Stimulated activated CD8-positive, alpha-beta memory T cell treated with anti-CD3 and anti-CD28 coated beads, Interleukin-12 subunit alpha, Interleukin-12 subunit beta, amount 100 ng/mL, for 24 hours (primary cell): ENCODE results near the gene PLEKHN1.
"Not testable (repeated sequence)": the region's sequence is repeated elsewhere in the genome, so short reads cannot be mapped to it uniquely, and the experiment has no call there.

Experiments
- DNase-seq: peaks from one replicate; pipeline ENCODE4 v3.0.0-alpha.2; 2020; ENCODE audit errors: extremely low read depth

The PLEKHN1 gene

DNA sequence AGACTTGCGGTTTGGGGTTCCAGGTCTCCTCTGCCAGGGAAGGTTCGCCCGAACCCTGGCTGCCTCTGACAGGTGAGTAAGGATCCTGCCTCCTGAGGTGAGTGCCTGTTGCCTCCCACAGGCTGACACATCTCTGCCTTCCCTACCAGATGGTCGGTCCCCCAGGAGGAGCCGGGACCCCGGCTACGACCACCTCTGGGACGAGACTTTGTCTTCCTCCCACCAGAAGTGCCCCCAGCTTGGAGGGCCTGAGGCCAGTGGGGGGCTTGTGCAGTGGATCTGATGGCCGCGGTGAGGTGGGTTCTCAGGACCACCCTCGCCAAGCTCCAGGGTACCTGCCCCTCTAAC, 8.0 kb downstream of the PLEKHN1 start:
- no peak for DNase-seq

DNA sequence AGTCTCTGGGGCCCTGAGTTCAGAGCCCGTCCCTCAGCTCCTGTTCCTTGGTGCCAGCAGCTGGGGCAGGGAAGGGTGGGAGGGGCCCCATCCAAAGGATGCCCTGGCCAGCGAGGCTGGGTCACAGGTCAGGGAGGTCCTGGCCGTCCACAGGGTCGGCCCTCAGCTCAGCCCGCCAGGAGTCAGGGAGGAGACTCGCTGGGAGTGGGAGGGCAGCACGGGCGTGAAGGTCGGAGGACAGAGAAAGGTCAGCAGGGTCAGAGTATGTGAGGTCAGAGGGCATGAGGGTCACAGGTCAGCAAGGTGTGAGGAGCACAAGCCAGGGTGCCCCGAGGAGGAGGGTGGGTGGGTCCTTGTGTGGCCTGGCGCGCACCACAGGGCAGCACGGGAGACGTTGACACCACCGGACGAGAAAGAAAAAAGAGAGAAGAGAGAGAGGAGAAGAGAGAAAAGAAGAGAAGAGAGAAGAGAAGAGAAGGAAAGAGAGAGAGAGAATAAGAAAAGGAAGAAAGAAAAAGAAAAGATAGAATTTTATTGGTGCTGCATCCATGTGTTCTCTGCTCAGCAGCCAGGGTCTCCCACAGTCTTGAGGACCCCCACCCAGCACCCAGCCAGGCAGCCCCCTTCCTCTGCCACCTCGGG, 8.5 kb downstream of the PLEKHN1 start:
- no peak for DNase-seq

GRCh38 chr1:975365-975764, 9.1 kb downstream of the PLEKHN1 start:
- no peak for DNase-seq

DNA sequence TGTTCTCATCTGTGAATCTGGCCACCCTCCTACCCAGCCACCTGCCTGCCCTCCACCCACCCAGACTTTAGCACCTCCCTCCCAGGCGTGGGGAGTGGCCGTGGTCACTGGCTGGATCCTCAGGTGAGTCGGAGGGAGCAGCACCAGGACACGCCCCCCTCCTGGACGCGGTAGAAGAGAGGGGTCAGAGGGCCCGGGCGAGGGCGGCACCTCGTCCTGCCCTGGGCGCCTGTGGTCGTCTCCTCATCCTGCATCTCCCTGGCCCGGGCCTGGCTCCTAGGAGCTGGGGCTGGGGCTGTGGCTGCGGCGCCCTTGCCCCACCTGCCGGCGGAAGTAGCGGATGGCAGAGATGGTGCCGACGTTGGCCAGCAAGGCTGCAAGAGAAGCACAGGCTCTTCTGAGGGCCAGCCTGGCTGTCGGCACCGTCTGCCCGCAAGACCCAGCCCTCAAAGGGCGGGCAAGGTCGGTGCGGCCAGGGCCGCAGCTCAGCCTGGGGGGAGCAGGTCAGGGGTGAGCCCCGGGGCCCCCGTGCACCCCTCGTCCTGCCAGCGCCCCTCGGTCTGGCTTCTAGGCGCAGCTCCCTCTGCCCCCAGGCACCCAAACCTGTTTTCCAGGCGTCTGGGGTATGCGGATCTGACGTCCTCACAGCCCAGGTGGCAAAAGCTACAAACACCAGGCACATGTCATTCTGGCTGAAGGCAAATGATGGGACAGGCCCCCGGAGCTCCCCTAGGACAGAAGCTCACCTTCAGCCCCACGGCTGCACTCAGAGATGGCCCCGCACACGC, 9.8 kb downstream of the PLEKHN1 start:
- no peak for DNase-seq

- DNase-seq, result not testable (repeated sequence)
Observed at GRCh38 chr1:976791-977190, 10.5 kb downstream of the PLEKHN1 start.

DNA sequence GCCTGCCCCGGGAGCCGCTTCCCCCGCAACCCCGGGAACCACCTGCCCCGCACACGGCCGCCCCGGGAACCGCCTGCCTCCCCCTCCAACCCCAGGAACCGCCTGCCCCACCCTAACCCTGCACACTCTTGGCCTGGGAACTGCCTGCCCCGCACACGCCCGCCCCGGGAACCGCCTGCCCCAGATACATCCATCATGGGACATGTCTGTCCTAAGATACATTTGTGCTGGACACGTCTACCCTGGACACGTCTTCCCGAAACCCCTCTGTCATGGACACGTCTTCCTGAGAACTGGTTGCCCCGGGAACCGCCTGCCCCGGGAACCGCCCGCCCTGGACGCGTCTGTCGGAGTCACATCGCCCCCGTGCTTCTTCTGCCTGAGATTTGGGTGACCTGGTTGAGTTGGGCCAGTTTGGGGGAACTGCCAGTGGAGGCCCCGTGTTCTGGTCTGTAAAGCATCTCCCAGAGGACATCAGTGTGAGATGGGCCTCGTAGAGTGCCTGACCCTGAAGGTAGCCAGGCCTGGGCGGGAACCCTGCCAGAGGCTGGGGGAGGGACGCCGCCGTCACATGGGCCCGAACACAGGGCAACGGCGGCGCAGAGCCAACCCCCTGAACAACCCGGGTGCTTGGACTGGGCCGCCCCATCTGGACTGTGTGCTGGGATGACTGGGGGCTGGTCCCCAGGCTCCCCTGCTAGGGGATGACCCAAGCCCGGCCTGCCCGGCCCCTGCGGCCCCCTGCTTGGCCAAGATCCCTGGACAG, 12.0 kb downstream of the PLEKHN1 start:
- no peak for DNase-seq

DNA sequence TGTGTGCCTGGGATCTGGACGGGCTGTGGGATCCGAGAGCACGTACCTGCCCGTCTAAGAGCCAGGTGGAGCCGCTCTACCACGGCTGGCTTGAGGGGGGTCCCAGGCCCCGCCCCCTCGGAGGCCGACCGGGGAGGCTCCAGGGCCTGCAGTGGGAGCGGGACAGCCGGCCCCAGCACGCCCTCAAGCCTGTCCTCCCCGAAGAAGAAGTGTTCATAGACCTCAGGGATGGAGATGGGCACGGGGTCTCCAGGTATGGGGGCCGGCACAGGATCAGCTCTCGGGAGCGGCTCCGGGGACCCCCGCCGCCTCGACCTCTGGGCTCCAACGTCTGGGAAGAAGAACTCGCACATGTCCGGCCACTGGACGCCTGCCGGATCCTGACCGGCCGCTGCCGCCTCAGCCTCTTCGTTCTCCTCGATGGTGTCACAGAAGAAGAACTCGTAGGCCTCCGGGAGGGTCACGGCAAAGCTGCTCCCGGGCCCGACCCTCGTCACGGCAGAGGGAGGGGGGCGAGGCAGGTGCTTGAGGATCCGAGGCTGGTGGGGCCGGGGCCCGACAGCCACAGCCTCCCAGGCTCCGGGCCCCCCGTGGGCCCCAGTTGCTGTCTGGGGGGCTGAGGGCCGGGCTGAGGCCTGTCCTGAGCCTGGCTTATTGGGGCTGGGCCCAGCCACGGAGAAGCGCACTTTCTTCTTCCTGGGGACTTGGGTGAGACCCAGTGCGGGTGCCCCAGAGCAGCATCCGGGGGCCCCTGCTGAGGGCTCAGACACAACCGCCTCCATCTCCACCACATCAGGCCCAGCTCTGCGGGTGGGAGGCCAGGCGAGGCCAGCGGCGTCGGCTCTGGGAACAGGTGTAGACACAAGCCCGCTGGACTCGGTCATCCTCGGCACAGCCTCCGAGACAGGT, 12.8 kb downstream of the PLEKHN1 start:
- no peak for DNase-seq

- DNase-seq, result no peak
Observed at GRCh38 chr1:979744-980072, 13.4 kb downstream of the PLEKHN1 start.

- no peak for DNase-seq
Observed at GRCh38 chr1:980137-980571, 13.9 kb downstream of the PLEKHN1 start.

- no peak for DNase-seq
Observed at GRCh38 chr1:980602-981395, 14.5 kb downstream of the PLEKHN1 start.

DNA sequence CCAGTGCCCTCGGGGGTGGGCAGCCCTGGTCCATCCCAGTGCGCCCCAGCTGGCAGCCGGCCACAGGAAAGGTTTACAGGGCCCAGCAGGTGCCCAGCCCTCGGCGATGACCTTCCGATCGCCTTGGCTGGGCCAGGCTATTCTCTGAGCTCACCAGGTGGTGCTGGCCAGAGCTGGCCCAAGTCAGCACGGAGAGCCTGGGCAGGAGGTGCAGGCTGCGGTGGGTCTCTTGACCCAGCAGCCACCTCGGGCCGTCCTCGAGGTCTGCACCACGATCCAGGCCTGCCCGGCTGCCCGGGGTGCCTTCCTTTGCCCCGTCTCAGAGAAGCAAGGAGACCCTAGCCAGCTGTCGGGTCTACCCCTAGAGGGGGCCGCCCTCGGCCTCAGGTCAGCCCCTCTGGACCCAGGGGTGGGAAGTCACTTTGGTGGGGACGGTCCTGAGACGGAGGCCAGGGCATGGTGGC, 15.2 kb downstream of the PLEKHN1 start:
- no peak for DNase-seq

GRCh38 chr1:981955-982558, 15.8 kb downstream of the PLEKHN1 start, which contains the start of gene PERM1:
Gene PERM1 (minus strand): TSS chr1:982093. CDS start chr1:981029, 1,064 bp downstream.
- no peak for DNase-seq

GRCh38 chr1:982765-983436, 16.6 kb downstream of the PLEKHN1 start:
- DNase-seq, result no peak

GRCh38 chr1:983798-984475, 17.7 kb downstream of the PLEKHN1 start:
- no peak for DNase-seq

GRCh38 chr1:984476-984814, 18.2 kb downstream of the PLEKHN1 start:
- no peak for DNase-seq

DNA sequence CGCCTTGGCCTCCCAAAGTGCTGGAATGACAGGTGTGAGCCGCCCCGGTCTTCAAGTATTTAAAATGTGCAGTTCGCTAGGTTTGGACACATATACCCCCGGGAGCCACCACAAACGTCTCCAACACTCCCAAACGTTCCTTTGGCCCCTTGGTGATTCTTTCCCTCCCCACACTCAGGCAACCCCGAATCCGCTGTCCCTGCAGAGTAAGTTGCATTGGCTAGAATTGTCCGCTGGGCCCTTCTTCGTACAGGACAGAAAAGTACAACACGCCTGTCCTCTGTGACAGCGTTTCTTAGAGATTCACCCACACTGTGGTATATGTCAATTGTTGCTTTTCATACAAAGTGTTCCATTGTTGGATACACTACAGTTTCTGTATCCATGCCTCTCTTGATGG, 18.8 kb downstream of the PLEKHN1 start:
- no peak for DNase-seq

DNA sequence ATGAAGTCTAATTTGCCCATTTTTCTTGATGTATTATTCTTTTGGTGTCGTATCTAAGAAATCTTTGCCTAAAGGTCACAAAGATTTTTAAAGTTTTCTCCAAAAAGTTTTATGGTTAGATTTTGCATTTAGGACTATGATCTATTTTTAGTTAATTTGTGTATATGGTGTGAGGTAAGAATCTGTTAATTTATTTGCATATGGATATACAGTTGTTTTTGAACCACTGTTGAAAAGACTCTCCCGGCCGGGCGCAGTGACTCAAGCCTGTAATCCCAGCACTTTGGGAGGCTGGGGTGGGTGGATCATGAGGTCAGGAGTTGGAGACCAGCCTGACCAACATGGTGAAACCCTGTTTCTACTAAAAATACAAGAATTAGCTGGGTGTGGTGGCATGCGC, 21.8 kb downstream of the PLEKHN1 start:
- not testable (repeated sequence) for DNase-seq

- not testable (repeated sequence) for DNase-seq
Observed at GRCh38 chr1:991275-991674, 25.0 kb downstream of the PLEKHN1 start.

GRCh38 chr1:991895-992294, 25.6 kb downstream of the PLEKHN1 start:
- DNase-seq, result no peak
